ENCODE measurements around the gene IL1RAPL1.

The IL1RAPL1 gene

GRCh38 chrX:29243942-29244341 lies 656.7 kb downstream of the IL1RAPL1 start:
- no peak for ATAC-seq
- TF ChIP-seq SNAI2 (CRISPR knock-in tag; IDR thresholded peaks at IDR 0.05) (no peak), ZNF70 (CRISPR knock-in tag; IDR thresholded peaks at IDR 0.05) (no peak), CSRNP3 (CRISPR knock-in tag; IDR thresholded peaks at IDR 0.05) (no peak)

- TF ChIP-seq ZNF565 (CRISPR knock-in tag; conservative IDR thresholded peaks at IDR 0.05; ENCODE audit: low read depth) (no peak), CSDC2 (CRISPR knock-in tag; IDR thresholded peaks at IDR 0.05) (no peak), GLIS3 (CRISPR knock-in tag; IDR thresholded peaks at IDR 0.05) (no peak), TCF4 (CRISPR knock-in tag; IDR thresholded peaks at IDR 0.05; ENCODE audit: borderline replicate concordance) (no peak), ZNF8 (CRISPR knock-in tag; IDR thresholded peaks at IDR 0.05) (no peak), SNAI2 (CRISPR knock-in tag; IDR thresholded peaks at IDR 0.05) (no peak), OSR1 (CRISPR knock-in tag; IDR thresholded peaks at IDR 0.05) (no peak), ISL1 (CRISPR knock-in tag; IDR thresholded peaks at IDR 0.05) (no peak)
- no peak for ATAC-seq
Observed at GRCh38 chrX:29254515-29254914, 667.3 kb downstream of the IL1RAPL1 start.

GRCh38 chrX:29257521-29257920 lies 670.3 kb downstream of the IL1RAPL1 start:
- no peak for TF ChIP-seq PPARA (CRISPR knock-in tag; IDR thresholded peaks at IDR 0.05; ENCODE audit: borderline replicate concordance)
- no peak for TF ChIP-seq ZNF565 (CRISPR knock-in tag; conservative IDR thresholded peaks at IDR 0.05; ENCODE audit: low read depth)
- peak; percentile 28; the same call in 2 of the 3 replicates for ATAC-seq

GRCh38 chrX:29269390-29269789 lies 682.1 kb downstream of the IL1RAPL1 start:
- TF ChIP-seq RARB (CRISPR knock-in tag; IDR thresholded peaks at IDR 0.05) (no peak), ZC3H10 (CRISPR knock-in tag; IDR thresholded peaks at IDR 0.05) (no peak), CREB5 (CRISPR knock-in tag; IDR thresholded peaks at IDR 0.05; ENCODE audit: low read depth) (no peak), CSDC2 (CRISPR knock-in tag; IDR thresholded peaks at IDR 0.05) (no peak), ZNF70 (CRISPR knock-in tag; IDR thresholded peaks at IDR 0.05) (no peak), PATZ1 (CRISPR knock-in tag; IDR thresholded peaks at IDR 0.05; ENCODE audit: borderline replicate concordance) (no peak)
- ATAC-seq: no peak

- no peak for ATAC-seq
- no peak for TF ChIP-seq POU6F1 (CRISPR knock-in tag; IDR thresholded peaks at IDR 0.05; ENCODE audit: borderline replicate concordance, low read depth)
- no peak for TF ChIP-seq ARNTL (CRISPR knock-in tag; IDR thresholded peaks at IDR 0.05; ENCODE audit: borderline replicate concordance, low read depth)
Observed at GRCh38 chrX:29274517-29274916, 687.3 kb downstream of the IL1RAPL1 start.

- no peak for ATAC-seq
- TF ChIP-seq ZC3H10 (CRISPR knock-in tag; IDR thresholded peaks at IDR 0.05) (no peak), ISL1 (CRISPR knock-in tag; IDR thresholded peaks at IDR 0.05) (no peak), ZFP3 (CRISPR knock-in tag; IDR thresholded peaks at IDR 0.05) (no peak), CSDC2 (CRISPR knock-in tag; IDR thresholded peaks at IDR 0.05) (no peak), ZNF70 (CRISPR knock-in tag; IDR thresholded peaks at IDR 0.05) (no peak), CSRNP3 (CRISPR knock-in tag; IDR thresholded peaks at IDR 0.05) (no peak), ZFP30 (CRISPR knock-in tag; IDR thresholded peaks at IDR 0.05) (no peak)
Observed at GRCh38 chrX:29275928-29276327, 688.7 kb downstream of the IL1RAPL1 start.

All from SK-N-SH treated with all-trans-retinoic acid at 6 μM for 48 hours (cell line).